CD1c-positive myeloid dendritic cell (primary cell): ENCODE data around the gene PLD2.
"Not testable (repeated sequence)": the region's sequence is repeated elsewhere in the genome, so short reads cannot be mapped to it uniquely, and the experiment has no call there.

Experiments
- DNase-seq: peaks from one replicate; pipeline ENCODE4 v3.0.0-alpha.2; 2016; ENCODE audit errors: extremely low spot score

The PLD2 gene

DNA sequence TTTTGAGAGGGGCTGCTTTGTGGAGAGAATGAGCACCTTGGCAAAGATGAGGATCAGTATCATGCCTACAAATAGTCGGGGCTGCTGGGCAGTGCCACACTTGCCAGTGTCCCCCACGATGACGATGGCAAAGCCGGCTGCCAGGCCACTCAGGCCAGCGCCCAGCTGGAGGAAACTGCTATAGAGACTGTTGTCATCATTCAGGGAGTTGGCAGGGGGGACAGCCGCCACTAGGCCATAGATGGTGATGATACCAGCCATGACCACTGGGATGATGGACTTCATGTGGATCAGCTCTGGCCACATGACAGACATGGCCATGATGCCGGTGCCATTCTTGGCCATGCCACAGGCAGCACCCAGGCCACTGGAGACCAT lies 50.0 kb downstream of the PLD2 start:
- no peak for DNase-seq

DNA sequence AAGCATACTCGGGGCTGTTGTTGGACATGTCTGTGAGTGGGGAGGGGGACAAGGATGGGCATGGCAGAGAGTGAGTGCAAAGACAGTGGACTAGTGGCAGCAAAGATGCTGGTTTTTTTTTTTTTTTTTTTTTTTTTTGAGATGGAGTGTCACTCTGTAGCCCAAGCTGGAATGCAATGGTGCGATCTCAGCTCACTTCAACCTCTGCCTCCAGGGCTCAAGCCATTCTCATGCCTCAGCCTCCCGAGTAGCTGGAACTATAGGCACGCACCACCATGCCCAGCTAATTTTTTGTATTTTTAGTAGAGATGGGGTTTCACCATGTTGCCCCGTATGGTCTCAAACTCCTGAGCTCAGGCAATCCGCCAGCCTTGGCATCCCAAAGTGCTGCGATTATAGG lies 50.4 kb downstream of the PLD2 start:
- DNase-seq, result not testable (repeated sequence)

DNA sequence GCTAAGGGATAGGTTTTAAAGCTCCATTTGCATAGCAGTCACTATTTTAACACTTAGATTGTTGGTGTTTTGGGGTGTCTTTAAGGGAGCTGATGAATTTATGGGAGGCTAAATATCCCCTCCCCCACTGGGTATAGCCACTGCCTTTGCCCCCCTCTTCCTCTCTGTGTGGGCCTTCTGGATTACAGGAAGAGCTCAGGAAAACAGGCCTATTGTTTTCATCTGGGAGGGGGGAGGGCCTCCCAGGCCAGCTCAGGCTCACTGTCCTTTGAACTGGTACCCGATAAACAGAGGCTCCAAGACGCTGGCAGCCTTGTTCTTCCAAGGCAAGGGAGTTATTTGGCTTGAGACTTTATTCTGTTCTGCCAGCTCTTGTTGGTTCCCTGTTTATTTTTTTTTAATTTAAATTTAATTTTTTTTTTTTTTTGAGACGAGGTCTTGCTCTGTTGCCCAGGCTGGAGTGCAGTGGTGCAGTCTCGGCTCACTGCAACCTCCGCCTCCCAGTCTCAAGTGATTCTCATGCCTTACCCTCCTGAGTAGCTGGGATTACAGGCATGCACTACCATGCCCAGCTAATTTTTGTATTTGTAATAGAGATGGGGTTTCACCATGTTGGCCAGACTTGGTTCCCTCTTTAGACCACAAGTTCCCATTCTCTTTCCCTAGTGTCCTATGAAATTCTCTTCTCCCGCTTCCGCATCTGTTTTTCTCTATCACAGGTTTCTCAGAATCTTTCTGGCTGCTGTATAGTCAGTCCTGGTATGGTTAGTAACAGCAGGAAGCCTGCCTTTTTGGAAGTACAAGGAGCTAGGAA lies 51.3 kb downstream of the PLD2 start:
- peak; percentile 62 for DNase-seq

DNA sequence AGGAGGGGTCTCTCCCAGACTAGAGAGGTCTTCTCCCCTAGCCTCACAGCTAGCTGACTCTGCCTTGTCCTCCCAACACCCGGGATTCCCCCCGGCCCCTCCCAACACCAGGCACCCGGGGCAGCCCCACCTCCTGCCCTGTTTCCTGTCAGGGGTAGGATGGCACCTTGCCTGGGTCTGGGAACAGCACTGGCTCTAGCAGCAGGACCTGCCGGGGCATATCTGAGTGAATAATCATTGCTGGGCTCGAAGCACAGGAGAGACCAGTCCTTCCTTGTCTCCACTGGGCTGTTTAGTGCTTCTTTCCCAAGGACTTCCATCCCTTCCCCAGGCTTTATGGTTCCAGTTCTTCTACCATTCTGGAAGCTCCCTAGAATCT lies 51.9 kb downstream of the PLD2 start:
- DNase-seq, result no peak

DNA sequence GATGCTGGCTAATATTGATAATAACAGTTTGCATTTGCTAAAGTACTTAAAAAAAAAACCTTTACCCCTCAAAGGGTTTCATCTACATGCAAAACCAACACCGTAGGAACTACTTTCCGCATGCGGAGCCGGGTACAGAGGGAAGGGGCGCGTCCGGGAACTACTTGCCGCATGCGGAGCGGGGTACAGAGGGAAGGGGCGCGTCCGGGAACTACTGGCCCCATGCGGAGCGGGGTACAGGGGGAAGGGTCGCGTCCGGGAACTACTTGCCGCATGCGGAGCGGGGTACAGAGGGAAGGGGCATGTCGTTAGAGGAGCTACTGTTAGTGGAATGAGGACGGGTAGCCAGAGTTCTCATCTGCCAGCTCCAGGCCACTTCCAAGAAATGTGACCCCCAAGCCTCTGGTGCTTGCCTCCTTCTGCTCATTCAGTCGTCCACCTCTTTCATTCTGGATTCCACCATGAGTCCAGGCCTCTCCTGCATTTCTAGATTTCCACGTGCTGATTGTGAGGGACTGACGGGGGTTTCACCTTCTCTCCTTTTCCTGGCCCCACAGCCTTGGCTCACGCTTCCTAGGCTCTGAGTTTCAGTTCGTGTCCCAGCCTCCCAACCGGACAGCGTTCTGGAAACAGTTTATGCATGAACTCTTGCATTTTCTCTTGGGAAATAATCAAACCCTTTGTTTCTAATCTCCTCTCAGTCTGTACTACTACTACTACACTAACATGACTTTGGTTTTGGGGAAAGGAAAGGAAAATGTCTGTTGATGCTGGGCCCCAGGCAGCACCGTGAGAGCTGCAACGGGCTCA lies 53.1 kb downstream of the PLD2 start:
- DNase-seq, result no peak

DNA sequence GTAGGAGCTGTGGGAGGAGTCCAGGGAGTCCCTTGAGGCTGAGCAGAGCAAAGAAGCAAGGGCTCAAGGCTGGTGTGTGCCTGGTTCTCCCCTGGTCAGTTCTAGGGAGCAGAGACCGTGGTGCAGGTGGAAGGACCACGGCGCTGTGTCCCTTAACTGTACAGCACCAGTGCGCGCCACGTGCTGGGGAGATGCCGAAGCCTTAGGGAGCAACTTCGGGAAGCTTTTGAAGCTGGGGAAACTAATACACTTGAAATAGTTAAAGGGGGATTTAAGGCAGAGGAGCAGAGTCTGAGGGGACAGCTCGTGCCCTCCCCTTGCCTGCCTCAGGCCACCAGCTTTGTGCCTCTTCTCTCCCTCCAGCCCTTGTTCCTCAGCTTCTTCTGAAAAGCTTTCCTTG lies 53.7 kb downstream of the PLD2 start:
- no peak for DNase-seq

DNA sequence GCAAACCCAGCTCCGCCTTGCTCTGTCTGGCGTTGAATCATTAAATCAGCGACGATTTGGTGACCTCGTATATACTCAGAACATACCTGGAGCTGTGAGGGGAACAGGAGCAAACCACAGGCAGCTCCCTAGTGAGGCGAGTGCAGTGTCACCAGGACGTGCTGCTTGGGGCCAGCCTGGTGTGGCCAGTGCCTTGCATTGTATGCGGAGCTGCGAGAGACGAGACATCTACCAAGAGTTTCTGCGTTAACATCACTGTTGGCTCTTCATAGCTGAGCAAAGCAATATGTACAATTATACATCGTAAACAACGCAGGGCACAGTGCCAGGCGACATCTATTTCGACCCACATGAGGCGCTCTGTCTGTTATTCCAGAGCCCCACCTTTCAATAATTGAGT lies 54.1 kb downstream of the PLD2 start:
- DNase-seq, result no peak

DNA sequence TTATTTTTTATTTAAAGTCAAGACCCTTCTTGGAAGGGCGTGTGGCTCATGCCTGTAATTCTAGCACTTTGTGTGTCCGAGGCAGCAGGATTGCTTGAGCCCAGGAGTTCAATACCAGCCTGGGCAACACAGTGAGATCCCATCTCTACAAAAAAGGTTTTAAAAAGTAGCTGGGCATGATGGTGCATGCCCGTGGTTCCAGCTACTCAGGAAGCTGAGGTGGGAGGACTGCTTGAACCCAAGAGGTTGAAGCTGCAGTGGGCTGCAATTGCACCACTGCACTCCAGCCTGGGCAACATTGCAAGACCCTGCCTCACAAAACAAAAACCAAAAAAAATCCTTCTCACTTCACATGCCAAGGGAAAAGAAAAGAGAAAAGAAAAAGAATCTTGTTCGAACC lies 55.8 kb downstream of the PLD2 start:
- no peak for DNase-seq

DNA sequence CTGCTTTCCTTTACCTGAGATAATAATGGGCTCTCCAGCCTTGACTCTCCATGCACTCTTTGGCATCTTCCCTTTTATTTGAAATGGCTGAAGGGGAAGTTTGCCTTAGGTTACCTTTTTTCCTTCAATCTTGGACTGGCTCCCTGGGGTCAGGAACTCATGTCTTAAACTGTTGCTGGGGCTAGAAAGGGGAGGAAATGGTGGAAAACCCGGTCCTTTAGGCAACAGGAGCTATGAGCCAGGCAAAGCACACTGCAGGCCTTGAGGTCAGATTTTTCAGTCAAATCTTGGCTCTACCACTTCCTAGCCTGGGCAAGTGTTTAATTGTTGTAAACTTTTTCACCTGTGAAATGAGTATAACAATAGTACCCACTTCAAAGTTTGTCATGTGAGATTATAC lies 56.4 kb downstream of the PLD2 start:
- DNase-seq, result no peak

DNA sequence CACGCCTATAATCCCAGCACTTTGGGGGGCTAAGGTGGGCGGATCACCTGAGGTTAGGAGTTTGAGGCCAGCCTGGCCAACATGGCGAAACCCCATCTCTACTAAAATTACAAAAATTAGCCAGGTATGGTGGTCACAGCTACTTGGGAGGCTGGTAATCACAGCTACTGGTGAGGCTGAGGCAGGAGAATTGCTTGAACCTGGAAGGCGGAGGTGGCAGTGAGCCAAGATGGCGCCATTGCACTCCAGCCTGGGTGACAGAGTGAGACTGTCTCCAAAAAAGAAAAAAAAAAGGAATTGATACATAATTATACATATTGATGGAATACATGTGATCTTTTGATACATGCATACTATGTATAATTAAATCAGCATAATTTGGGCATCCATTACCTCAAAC lies 60.6 kb downstream of the PLD2 start:
- DNase-seq, result not testable (repeated sequence)

DNA sequence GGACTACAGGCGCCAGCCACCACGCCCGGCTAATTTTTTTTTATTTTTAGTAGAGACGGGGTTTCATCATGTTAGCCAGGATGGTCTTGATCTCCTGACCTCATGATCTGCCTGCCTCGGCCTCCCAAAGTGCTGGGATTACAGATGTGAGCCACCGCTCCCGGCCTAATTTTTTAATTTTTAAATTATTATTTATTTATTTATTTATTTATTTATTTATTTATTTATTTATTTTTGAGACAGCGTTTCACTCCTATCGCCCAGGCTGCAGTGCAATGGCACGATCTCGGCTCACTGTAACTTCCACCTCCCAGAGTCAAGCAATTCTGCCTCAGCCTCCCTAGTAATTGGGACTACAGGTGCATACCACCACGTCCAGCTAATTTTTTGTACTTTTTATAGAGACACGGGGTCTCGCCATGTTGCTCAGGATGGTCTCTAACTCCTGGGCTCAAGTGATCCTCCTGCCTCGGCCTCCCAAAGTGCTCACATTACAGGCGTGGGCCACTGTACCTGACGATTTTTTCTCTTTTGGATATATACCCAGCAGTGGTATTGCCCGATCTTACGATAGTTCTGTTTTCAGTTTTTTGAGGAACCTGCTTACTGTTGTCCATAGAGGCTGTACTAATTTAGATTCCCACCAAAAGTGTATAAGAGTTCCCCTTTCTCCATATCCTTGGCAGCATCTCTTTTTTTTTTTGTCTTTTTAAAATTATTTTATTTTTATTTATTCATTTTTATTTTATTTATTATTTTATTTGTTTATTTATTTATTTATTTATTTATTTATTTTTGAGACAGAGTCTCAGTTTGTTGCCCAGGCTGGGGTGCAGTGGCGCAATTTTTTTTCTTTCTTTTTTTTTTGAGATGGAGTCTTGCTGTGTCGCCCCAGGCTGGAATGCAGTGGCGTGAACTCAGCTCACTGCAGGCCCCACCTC lies 62.4 kb downstream of the PLD2 start:
- peak; percentile 68 for DNase-seq

DNA sequence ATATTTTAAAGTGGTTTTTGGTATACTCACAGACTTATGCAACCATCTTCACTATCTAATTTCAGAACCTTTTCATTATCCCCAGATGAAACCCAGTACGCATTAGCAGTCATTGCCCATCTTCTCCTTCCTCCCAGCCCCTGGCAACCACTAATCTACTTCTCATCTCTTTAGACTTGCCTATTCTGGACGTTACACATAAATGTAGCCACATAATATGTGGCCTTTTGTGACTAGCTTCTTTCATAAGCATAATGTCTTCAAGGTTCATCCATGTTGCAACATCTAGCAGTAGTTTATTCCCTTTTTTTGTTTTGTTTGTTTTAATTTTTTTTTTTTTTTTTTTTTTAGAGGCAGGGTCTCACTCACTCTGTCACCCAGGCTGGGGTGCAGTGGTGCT lies 63.9 kb downstream of the PLD2 start:
- peak; percentile 56 for DNase-seq

DNA sequence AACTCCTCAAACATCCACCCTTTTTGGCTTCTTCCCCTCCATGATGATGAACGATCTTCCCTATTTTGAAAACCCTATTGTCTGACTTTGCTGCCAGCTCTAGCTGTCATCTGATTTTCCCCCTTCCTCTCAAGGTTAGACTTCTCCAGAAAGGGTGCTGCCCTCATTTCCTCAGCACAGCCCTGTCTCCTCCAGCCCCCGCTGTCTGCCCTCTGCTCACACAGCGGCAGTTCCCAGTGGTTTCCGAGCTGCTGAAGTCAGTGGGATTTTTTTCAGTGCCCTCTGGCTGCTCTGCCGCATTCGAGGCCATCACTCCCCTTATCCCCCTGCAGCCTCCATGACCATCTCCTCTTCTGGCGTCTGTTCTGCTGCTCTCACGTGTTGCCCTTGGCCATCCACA lies 65.8 kb downstream of the PLD2 start:
- peak; percentile 78 for DNase-seq
